GM23338 (cell line): ENCODE results near the gene HLCS.

Experiments
- EZH2 ChIP-seq: fragments of 200-600 bp; sonication (generic); IDR thresholded peaks from one replicate; pipeline ENCODE4 v1.8.0; 2017; ENCODE audit warnings: antibody characterized with exemption, mild to moderate bottlenecking, low read depth; ENCODE audit not compliant: unreplicated experiment
- EZH2phosphoT487 ChIP-seq: fragments of 200-600 bp; sonication (generic); IDR thresholded peaks from one replicate; pipeline ENCODE4 v1.8.1; 2018; ENCODE audit warnings: antibody characterized with exemption; ENCODE audit not compliant: unreplicated experiment
- ZNF462 ChIP-seq: fragments of 250-450 bp; sonication (Bioruptor Pico); IDR thresholded peaks from 2 replicates; pipeline ENCODE4 v1.5.0; 2020; ENCODE audit warnings: mild to moderate bottlenecking, moderate library complexity
- TF ChIP-seq, protein P1 (sequence below), 2 experiments: fragments of 200-600 bp in 1 of 2; sonication (generic) in 1 of 2; conservative IDR thresholded peaks; 2 replicates each; pipeline versions ENCODE4 v1.5.1 to v1.6.1; 2016 to 2017; ENCODE audit warnings: antibody characterized with exemption in 2 of 2, low read depth in 2 of 2, mild to moderate bottlenecking in 2 of 2, moderate library complexity in 1 of 2

DNA sequence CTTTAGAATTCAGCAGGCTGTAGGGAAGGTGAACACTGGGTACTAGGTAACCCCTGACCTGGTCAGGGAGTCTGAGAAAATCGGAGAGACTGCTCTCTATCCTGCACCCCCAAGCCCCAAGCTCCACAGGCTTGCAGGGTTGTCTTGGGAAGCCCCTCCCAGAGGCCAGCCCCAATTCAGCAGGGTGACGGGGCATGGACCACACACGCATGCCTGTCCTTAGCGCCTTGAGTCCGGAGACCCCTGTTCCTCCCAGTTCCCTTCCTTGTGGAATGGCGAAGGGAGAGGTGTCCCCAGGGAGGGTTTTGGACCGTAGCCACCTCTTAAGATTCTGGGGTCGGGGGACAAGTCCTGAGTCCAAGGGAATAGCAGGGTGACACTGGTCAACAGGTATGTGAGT, 116.1 kb downstream of the HLCS start:
- TF ChIP-seq, protein P1, sequence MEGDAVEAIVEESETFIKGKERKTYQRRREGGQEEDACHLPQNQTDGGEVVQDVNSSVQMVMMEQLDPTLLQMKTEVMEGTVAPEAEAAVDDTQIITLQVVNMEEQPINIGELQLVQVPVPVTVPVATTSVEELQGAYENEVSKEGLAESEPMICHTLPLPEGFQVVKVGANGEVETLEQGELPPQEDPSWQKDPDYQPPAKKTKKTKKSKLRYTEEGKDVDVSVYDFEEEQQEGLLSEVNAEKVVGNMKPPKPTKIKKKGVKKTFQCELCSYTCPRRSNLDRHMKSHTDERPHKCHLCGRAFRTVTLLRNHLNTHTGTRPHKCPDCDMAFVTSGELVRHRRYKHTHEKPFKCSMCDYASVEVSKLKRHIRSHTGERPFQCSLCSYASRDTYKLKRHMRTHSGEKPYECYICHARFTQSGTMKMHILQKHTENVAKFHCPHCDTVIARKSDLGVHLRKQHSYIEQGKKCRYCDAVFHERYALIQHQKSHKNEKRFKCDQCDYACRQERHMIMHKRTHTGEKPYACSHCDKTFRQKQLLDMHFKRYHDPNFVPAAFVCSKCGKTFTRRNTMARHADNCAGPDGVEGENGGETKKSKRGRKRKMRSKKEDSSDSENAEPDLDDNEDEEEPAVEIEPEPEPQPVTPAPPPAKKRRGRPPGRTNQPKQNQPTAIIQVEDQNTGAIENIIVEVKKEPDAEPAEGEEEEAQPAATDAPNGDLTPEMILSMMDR (conservative IDR thresholded peaks at IDR 0.05; ENCODE audit: low read depth in 2 of 2), result no peak
- TF ChIP-seq ZNF462 (CRISPR knock-in tag) (no peak), EZH2 (no peak), EZH2phosphoT487 (no peak)
